Naive thymus-derived CD4-positive, alpha-beta T cell (primary cell): ENCODE measurements around the gene SAT2. TPM values are rescaled to one million over a fixed set of nuclear protein-coding genes. Genes with fewer than 3 reads are reported as not detected.
"Not testable (repeated sequence)": the region's sequence is repeated elsewhere in the genome, so short reads cannot be mapped to it uniquely, and the experiment has no call there.

ENCODE experiments used
- ATAC-seq: fragments of 150-1000 bp; cut with Tn5 transposase; 2 replicates; pipeline ENCODE4 v1.10.0; 2021; ENCODE audit warnings: mild to moderate bottlenecking, moderate library complexity
- CTCF ChIA-PET: fragments of 350-600 bp; sonication (Branson Sonifier 250); formaldehyde crosslinking; loops from one replicate; lab custom pipeline; 2021; ENCODE audit warnings: antibody characterized with exemption; lab: Charles Lee
- POLR2A ChIA-PET: fragments of 350-600 bp; sonication (Branson Sonifier 250); formaldehyde crosslinking; loops from one replicate; lab custom pipeline; 2021; ENCODE audit warnings: antibody characterized with exemption, inconsistent platforms; lab: Charles Lee
- DNase-seq, 9 donors: peaks; one replicate each; pipeline versions ENCODE4 v3.0.0 to v3.0.0-alpha.2; 2020 to 2022; ENCODE audit warnings: mixed read lengths in 1 of 9
- H3K27ac ChIP-seq: one replicate; pipeline ENCODE4 v1.7.0; 2013; ENCODE audit warnings: mild to moderate bottlenecking, low read depth, low read length, moderate library complexity
- H3K27me3 ChIP-seq, 2 donors: one replicate each; pipeline ENCODE4 v1.7.0; 2013; ENCODE audit warnings: low read length in 2 of 2, mild to moderate bottlenecking in 2 of 2, moderate library complexity in 2 of 2; ENCODE audit not compliant: control insufficient read depth in 2 of 2, insufficient read depth in 2 of 2
- H3K36me3 ChIP-seq, 3 experiments: 1 replicate in 2 of 3; 2 replicates in 1 of 3; pipeline ENCODE4 v1.7.0; 2013; ENCODE audit warnings: low read length in 3 of 3, mild to moderate bottlenecking in 3 of 3, moderate library complexity in 1 of 3; ENCODE audit not compliant: insufficient read depth in 3 of 3, control insufficient read depth in 2 of 3
- H3K4me1 ChIP-seq, 2 donors: one replicate each; pipeline ENCODE4 v1.7.0; 2013; ENCODE audit warnings: low read length in 2 of 2, mild to moderate bottlenecking in 2 of 2, moderate library complexity in 1 of 2; ENCODE audit not compliant: control insufficient read depth in 2 of 2, insufficient read depth in 2 of 2
- H3K4me3 ChIP-seq: 2 replicates; pipeline ENCODE4 v1.7.0; 2013; ENCODE audit warnings: mild to moderate bottlenecking, low read length
- H3K9me3 ChIP-seq, 3 experiments: 1 replicate in 2 of 3; 2 replicates in 1 of 3; pipeline ENCODE4 v1.7.0; 2013; ENCODE audit warnings: low read length in 3 of 3; ENCODE audit not compliant: control insufficient read depth in 2 of 3
- H3K27ac Mint-ChIP-seq, 9 donors: one replicate each; pipeline ENCODE4 v1.8.0; 2020 to 2022; ENCODE audit warnings: mixed read lengths in 9 of 9, mild to moderate bottlenecking in 8 of 9, moderate library complexity in 5 of 9, inconsistent platforms in 2 of 9
- H3K27me3 Mint-ChIP-seq, 5 donors: one replicate each; pipeline ENCODE4 v1.8.0; 2021 to 2022; ENCODE audit warnings: mixed read lengths in 5 of 5, mild to moderate bottlenecking in 1 of 5
- H3K36me3 Mint-ChIP-seq, 5 donors: one replicate each; pipeline ENCODE4 v1.8.0; 2020 to 2022; ENCODE audit warnings: mixed read lengths in 5 of 5, mild to moderate bottlenecking in 3 of 5, inconsistent platforms in 1 of 5
- H3K4me1 Mint-ChIP-seq, 7 donors: one replicate each; pipeline ENCODE4 v1.8.0; 2020 to 2022; ENCODE audit warnings: mixed read lengths in 7 of 7, mild to moderate bottlenecking in 3 of 7, inconsistent platforms in 1 of 7
- H3K4me3 Mint-ChIP-seq, 10 donors: one replicate each; pipeline ENCODE4 v1.8.0; 2020 to 2022; ENCODE audit warnings: mild to moderate bottlenecking in 10 of 10, mixed read lengths in 10 of 10, moderate library complexity in 6 of 10, inconsistent platforms in 2 of 10
- H3K9me3 Mint-ChIP-seq, 11 donors: one replicate each; pipeline ENCODE4 v1.8.0; 2020 to 2022; ENCODE audit warnings: mixed read lengths in 11 of 11, mild to moderate bottlenecking in 4 of 11, inconsistent platforms in 1 of 11, moderate library complexity in 1 of 11
- intact Hi-C, 2 donors: fragments of 100-400 bp; cut with micrococcal nuclease; formaldehyde crosslinking; loops; one replicate each; pipeline ENCODE4 v1.15.1; 2023
- polyA plus RNA-seq, 2 donors: library from polyadenylated mRNA; unstranded; fragments of 300-500 nt; fragmentation: Illumina TruSeq; gene quantifications; one replicate each; pipeline ENCODE4 v1.2.3, GENCODE V29; 2021
- total RNA-seq, 6 experiments: library from RNA in 5 of 6; stranded (reverse) in 5 of 6; gene quantifications; 1 replicate in 5 of 6; 2 replicates in 1 of 6; pipeline ENCODE4 v1.2.3 and lab custom pipeline; 2021 to 2026

SAT2 gene
- total and polyA plus RNA-seq, 7 experiments from 2014 or later, result 26.5 to 95.0 (median 53.2) TPM

DNA sequence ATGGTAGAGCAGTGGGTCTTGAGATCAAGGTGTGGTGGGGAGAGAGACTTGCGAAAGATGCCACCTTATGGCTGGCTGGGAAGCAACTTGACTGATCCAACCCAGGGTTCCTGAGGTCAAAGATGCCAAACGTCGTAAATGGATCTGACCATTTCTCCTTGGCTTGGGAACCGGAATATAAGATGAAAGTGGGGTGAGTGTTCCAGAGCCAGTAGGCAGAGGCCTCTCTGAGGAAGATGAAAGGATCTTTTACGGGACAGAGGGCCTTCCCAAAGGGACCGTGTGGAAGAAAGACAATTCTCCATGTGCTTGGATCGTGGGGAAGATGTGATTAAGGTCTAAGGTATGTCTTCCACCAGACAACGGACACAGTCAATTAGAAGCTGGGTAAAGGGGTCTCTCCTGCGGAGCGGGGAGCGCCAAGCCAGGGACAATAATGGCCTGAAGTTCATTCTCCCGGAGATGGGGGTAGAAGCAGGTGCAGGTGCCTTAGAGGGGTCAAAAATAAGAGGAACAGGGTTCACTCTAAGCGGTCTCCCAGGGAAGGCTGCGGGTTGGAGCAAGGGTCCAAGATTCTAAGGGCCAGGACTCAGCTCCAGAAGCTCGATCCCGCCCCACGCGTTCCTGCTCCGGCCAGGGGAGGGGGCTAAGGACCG, 13.7 kb downstream of the SAT2 start:
- no peaks in the 10 kb centered on the region for H3K9me3 Mint-ChIP-seq
- H3K27ac Mint-ChIP-seq, result peak overlapping the region; percentile 66 to 96 (median 86)
- no peaks in the 10 kb centered on the region for H3K9me3 ChIP-seq
- ChIA-PET POLR2A (interaction anchor here (0.6 to 8.0 kb wide), 15 partner anchors 8 to 690 kb away, joined by 3 to 101 read pairs (median 4); partner anchors contain the start of genes ATP1B2, CD68, MPDU1 and SAT2), CTCF (interaction anchor here (0.6 to 1.6 kb wide), 3 partner anchors 17 to 73 kb away, joined by 3 to 15 read pairs (median 3); partner anchors contain the start of gene TP53)
- peak overlapping the region; percentile 85 to 95 (median 92) for H3K4me3 Mint-ChIP-seq
- peaks cover 0 to 5% (median 0%) of the 10 kb centered on the region in 3 experiments for H3K36me3 ChIP-seq
- H3K27me3 ChIP-seq, result no peaks in the 10 kb centered on the region
- peaks cover 0 to 6% (median 0%) of the 10 kb centered on the region in 5 donors for H3K27me3 Mint-ChIP-seq
- H3K27ac ChIP-seq, result peak overlapping the region; percentile 81
- intact Hi-C loops, result loop anchor here (1.0 to 5.0 kb wide), 6 partner anchors 31 to 307 kb away; partner anchors contain the start of genes EIF5A (in 1 of the 2), MPDU1 (in 1 of the 2), SENP3 (in 1 of the 2) and TNK1 (in 1 of the 2)
- ATAC-seq, result no peak
- peak overlapping the region; percentile 78 for H3K4me3 ChIP-seq
- peaks cover 32 to 51% (median 46%) of the 10 kb centered on the region in 7 donors for H3K4me1 Mint-ChIP-seq
- peaks cover 0 to 11% (median 0%) of the 10 kb centered on the region in 5 donors for H3K36me3 Mint-ChIP-seq
- peaks cover 16 to 27% of the 10 kb centered on the region in 2 donors for H3K4me1 ChIP-seq
- peak in 1 of 9 donors; percentile 12 for DNase-seq

DNA sequence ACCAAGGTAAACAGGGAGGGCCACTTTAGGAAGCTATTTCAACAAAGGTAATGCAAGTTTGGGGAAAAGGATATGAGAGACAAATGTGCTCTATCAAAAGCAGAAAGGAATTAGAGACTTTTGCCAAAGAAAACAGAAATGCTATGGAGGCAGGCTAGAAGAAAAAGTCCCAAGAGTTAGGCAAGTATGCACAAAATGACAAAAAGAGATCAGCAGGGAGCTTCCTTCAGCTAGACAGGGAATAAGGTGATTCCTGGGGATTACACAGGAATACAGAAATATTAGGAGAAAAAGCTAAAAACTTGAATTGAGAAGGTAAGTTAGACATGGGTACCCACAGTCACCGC, 15.4 kb downstream of the SAT2 start:
- peaks cover 0 to 11% (median 0%) of the 10 kb centered on the region in 5 donors for H3K36me3 Mint-ChIP-seq
- H3K27me3 Mint-ChIP-seq, result peaks cover 0 to 2% (median 0%) of the 10 kb centered on the region in 5 donors
- intact Hi-C loops, result loop anchor here (5.0 kb wide), 2 partner anchors 40 to 230 kb away; partner anchors contain the start of gene TNK1 (in 1 of the 2)
- peaks cover 16 to 27% of the 10 kb centered on the region in 2 donors for H3K4me1 ChIP-seq
- H3K27me3 ChIP-seq, result no peaks in the 10 kb centered on the region
- no peak overlapping the region for H3K4me3 ChIP-seq
- POLR2A ChIA-PET, result interaction anchor here (0.6 to 8.0 kb wide), 5 partner anchors 16 to 326 kb away, joined by 3 to 101 read pairs (median 4); partner anchors contain the start of genes MPDU1, SAT2, TP53 and WRAP53
- H3K36me3 ChIP-seq, result peaks cover 0 to 5% (median 0%) of the 10 kb centered on the region in 3 experiments
- CTCF ChIA-PET, result no interaction called here
- no peak for ATAC-seq
- peak overlapping the region; percentile 51 to 95 (median 81) for H3K4me3 Mint-ChIP-seq
- DNase-seq, result no peak
- peaks cover 31 to 53% (median 45%) of the 10 kb centered on the region in 7 donors for H3K4me1 Mint-ChIP-seq
- no peak overlapping the region for H3K27ac ChIP-seq
- H3K27ac Mint-ChIP-seq, result peak overlapping the region in 7 of 9 donors; percentile 3 to 86 (median 46)
- no peaks in the 10 kb centered on the region for H3K9me3 ChIP-seq
- H3K9me3 Mint-ChIP-seq, result no peaks in the 10 kb centered on the region

GRCh38 chr17:7611635-7612293, 15.9 kb downstream of the SAT2 start:
- ChIA-PET CTCF (no interaction called here), POLR2A (interaction anchor here (0.6 to 8.0 kb wide), 5 partner anchors 16 to 325 kb away, joined by 3 to 101 read pairs (median 4); partner anchors contain the start of genes MPDU1, SAT2, TP53 and WRAP53)
- H3K4me1 ChIP-seq, result peaks cover 16 to 27% of the 10 kb centered on the region in 2 donors
- ATAC-seq (no peak), DNase-seq (no peak)
- H3K4me3 ChIP-seq, result no peak overlapping the region
- Mint-ChIP-seq H3K27me3 (peaks cover 0 to 2% (median 0%) of the 10 kb centered on the region in 5 donors), H3K9me3 (no peaks in the 10 kb centered on the region), H3K36me3 (peaks cover 0 to 11% (median 0%) of the 10 kb centered on the region in 5 donors), H3K4me1 (peaks cover 31 to 53% (median 45%) of the 10 kb centered on the region in 7 donors), H3K4me3 (peak overlapping the region; percentile 51 to 95 (median 81)), H3K27ac (peak overlapping the region in 5 of 9 donors; percentile 16 to 66 (median 46))
- intact Hi-C loops, result loop anchor here (5.0 kb wide), 2 partner anchors 39 to 229 kb away; partner anchors contain the start of gene TNK1 (in 1 of the 2)
- H3K36me3 ChIP-seq, result peaks cover 0 to 5% (median 0%) of the 10 kb centered on the region in 3 experiments
- H3K27ac ChIP-seq, result no peak overlapping the region
- H3K27me3 ChIP-seq, result no peaks in the 10 kb centered on the region
- no peaks in the 10 kb centered on the region for H3K9me3 ChIP-seq

GRCh38 chr17:7610641-7611040, 17.0 kb downstream of the SAT2 start:
- no peaks in the 10 kb centered on the region for H3K9me3 ChIP-seq
- POLR2A ChIA-PET, result interaction anchor here (0.6 to 1.0 kb wide), 3 partner anchors 11 to 268 kb away, joined by 3 read pairs; no protein-coding TSS in a partner anchor
- Mint-ChIP-seq H3K4me3 (peak overlapping the region in 2 of 10 donors; percentile 18 to 23), H3K36me3 (peaks cover 0 to 12% (median 0%) of the 10 kb centered on the region in 5 donors), H3K4me1 (peaks cover 32 to 60% (median 49%) of the 10 kb centered on the region in 7 donors), H3K27ac (peak overlapping the region in 2 of 9 donors; percentile 33 to 39), H3K9me3 (no peaks in the 10 kb centered on the region), H3K27me3 (peaks cover 0 to 2% (median 0%) of the 10 kb centered on the region in 5 donors)
- no peak overlapping the region for H3K27ac ChIP-seq
- no peak overlapping the region for H3K4me3 ChIP-seq
- DNase-seq, result no peak
- intact Hi-C loops, result loop anchor here (5.0 kb wide), 2 partner anchors 38 to 228 kb away; partner anchors contain the start of gene TNK1 (in 1 of the 2)
- peaks cover 0 to 7% (median 2%) of the 10 kb centered on the region in 3 experiments for H3K36me3 ChIP-seq
- H3K4me1 ChIP-seq, result peaks cover 16 to 27% of the 10 kb centered on the region in 2 donors
- CTCF ChIA-PET, result no interaction called here
- no peaks in the 10 kb centered on the region for H3K27me3 ChIP-seq
- no peak for ATAC-seq

DNA sequence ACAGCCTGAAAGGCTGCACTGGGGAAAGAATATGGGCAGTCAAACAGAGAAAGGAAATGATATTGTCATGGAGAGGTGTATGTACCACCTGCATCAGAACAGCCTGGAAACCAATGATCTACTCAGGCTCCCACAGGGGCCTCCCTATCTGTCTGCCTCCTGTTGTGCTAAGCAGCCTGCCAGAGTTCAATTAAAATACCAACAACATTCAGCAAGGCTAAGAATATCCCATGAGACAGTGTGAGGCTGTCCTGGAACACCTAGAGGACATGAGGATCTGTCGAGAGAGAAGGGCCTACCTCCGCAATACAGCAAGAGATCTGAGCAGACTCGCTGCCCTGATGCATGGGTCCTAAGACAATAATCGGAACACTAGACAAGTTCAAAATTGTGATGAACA, 21.3 kb downstream of the SAT2 start:
- no peaks in the 10 kb centered on the region for H3K9me3 Mint-ChIP-seq
- Histone ChIP-seq H3K4me3 (no peak overlapping the region), H3K4me1 (no peaks in the 10 kb centered on the region), H3K9me3 (no peaks in the 10 kb centered on the region), H3K27ac (no peak overlapping the region), H3K27me3 (no peaks in the 10 kb centered on the region), H3K36me3 (peaks cover 5 to 42% (median 9%) of the 10 kb centered on the region in 3 experiments)
- peak overlapping the region in 1 of 9 donors; percentile 4 for H3K27ac Mint-ChIP-seq
- CTCF ChIA-PET, result interaction anchor here (0.6 kb wide), 1 partner anchor 119 kb away, joined by 3 read pairs; no protein-coding TSS in a partner anchor
- intact Hi-C loops, result no loop called here
- no peak overlapping the region for H3K4me3 Mint-ChIP-seq
- no peaks in the 10 kb centered on the region for H3K27me3 Mint-ChIP-seq
- H3K36me3 Mint-ChIP-seq, result peaks cover 7 to 30% (median 16%) of the 10 kb centered on the region in 5 donors
- POLR2A ChIA-PET, result interaction anchor here (0.8 to 1.5 kb wide), 2 partner anchors 8 to 25 kb away, joined by 3 to 4 read pairs; no protein-coding TSS in a partner anchor
- peaks cover 10 to 34% (median 23%) of the 10 kb centered on the region in 7 donors for H3K4me1 Mint-ChIP-seq
- DNase-seq, result no peak
- ATAC-seq, result no peak

GRCh38 chr17:7597561-7597960, 30.1 kb downstream of the SAT2 start:
- POLR2A ChIA-PET, intact Hi-C loops: not testable (repeated sequence)
- H3K36me3 Mint-ChIP-seq, result peaks cover 14 to 43% (median 31%) of the 10 kb centered on the region in 5 donors

More at GRCh38 chr17:7597561-7597960, 30.1 kb downstream of the SAT2 start:
- H3K36me3 ChIP-seq, result peaks cover 23 to 86% (median 24%) of the 10 kb centered on the region in 3 experiments
- not testable (repeated sequence) for H3K27me3 ChIP-seq, DNase-seq, H3K4me1 ChIP-seq, H3K4me3 Mint-ChIP-seq, H3K27me3 Mint-ChIP-seq, H3K9me3 Mint-ChIP-seq, H3K4me3 ChIP-seq, H3K9me3 ChIP-seq, H3K27ac ChIP-seq, H3K27ac Mint-ChIP-seq, H3K4me1 Mint-ChIP-seq, ATAC-seq
- CTCF ChIA-PET, result interaction anchor here (0.5 kb wide), 1 partner anchor 84 kb away, joined by 3 read pairs; no protein-coding TSS in a partner anchor
